Aorta (tissue), 5 donors: Measurements from ENCODE around the gene DNAJA4. TPM values are rescaled to one million over a fixed set of nuclear protein-coding genes. Genes with fewer than 3 reads are reported as not detected.

Source experiments
- ATAC-seq: fragments of 200-7000 bp; cut with Tn5 transposase; one replicate; pipeline ENCODE4 v1.9.1; 2022; ENCODE audit warnings: moderate library complexity; ENCODE audit not compliant: low FRiP score
- DNase-seq, 2 donors: peaks; one replicate each; pipeline ENCODE4 v3.0.0-alpha.2; 2020
- H3K27ac ChIP-seq, 2 donors: one replicate each; pipeline ENCODE4 v1.5.1; 2013; ENCODE audit warnings: low read length in 2 of 2, mild to moderate bottlenecking in 2 of 2, moderate library complexity in 2 of 2, control low read depth in 1 of 2, inconsistent platforms in 1 of 2, low read depth in 1 of 2
- H3K27me3 ChIP-seq, 2 donors: one replicate each; pipeline ENCODE4 v1.6.1; 2013; ENCODE audit warnings: control low read depth in 1 of 2, low read length in 1 of 2, mild to moderate bottlenecking in 1 of 2, moderate library complexity in 1 of 2; ENCODE audit not compliant: insufficient read depth in 2 of 2, control insufficient read depth in 1 of 2
- H3K36me3 ChIP-seq, 2 donors: one replicate each; pipeline ENCODE4 v1.6.1; 2013; ENCODE audit warnings: control low read depth in 1 of 2, low read length in 1 of 2, mild to moderate bottlenecking in 1 of 2; ENCODE audit not compliant: insufficient read depth in 2 of 2, control insufficient read depth in 1 of 2
- H3K4me1 ChIP-seq, 2 donors: one replicate each; pipeline ENCODE4 v1.6.1; 2013; ENCODE audit warnings: low read length in 2 of 2, control low read depth in 1 of 2, mild to moderate bottlenecking in 1 of 2, moderate library complexity in 1 of 2; ENCODE audit not compliant: insufficient read depth in 2 of 2, control insufficient read depth in 1 of 2
- H3K4me3 ChIP-seq, 2 donors: one replicate each; pipeline ENCODE4 v1.5.1; 2013; ENCODE audit warnings: low read length in 2 of 2, control low read depth in 1 of 2, mild to moderate bottlenecking in 1 of 2
- H3K9me3 ChIP-seq: one replicate; pipeline ENCODE4 v1.6.1; 2013; ENCODE audit warnings: mild to moderate bottlenecking, low read length; ENCODE audit not compliant: control insufficient read depth
- WGBS, 2 donors: extraction: QIAGEN DNeasy Blood & Tissue Kit; methylation state at CpG; one replicate each; pipeline ENCODE4 v1.1.7; 2013; 5-methylcytosine and 5-hydroxymethylcytosine counted together
- intact Hi-C, 2 donors: fragments of 100-400 bp; cut with DNase I; formaldehyde crosslinking; loops; one replicate each; pipeline versions ENCODE4 v1.14.2 to v1.15.0; 2022
- long read RNA-seq, 2 donors: library from polyadenylated mRNA; unstranded; transcript quantifications; one replicate each; pipeline ENCODE4 v2.0.0, GENCODE V29; 2020 to 2021
- polyA plus RNA-seq, 2 donors: library from polyadenylated mRNA; stranded (reverse); fragments of 200-250 nt; gene quantifications; one replicate each; pipeline ENCODE4 v1.2.3, GENCODE V29; 2013
- total RNA-seq, 2 donors: library from RNA; stranded (reverse); fragmentation: NEBNext Ultra II Directional; extraction: Animal tissue kit (Norgen Biotek cat#: 25700); gene quantifications; one replicate each; pipeline ENCODE4 v1.2.1, GENCODE V29; 2021
- donor health status: healthy with polysubstance abuse.
- donor health status: Bipolar disorder and iron deficiency.
- donor health status: DM: no; HTN: no; CAD: no.
- donor health status: DM: no; HTN: no; CAD: no.
- donor health status: DM: yes; HTN: yes; CAD: no.

DNAJA4 gene
- 10 to 100 TPM; 20.2 to 53.0 TPM for total RNA-seq
- 10 to 100 TPM; 12.0 to 17.0 TPM for polyA plus RNA-seq
- long read RNA-seq, donor 1, partial matches to known transcripts, result 7 of 21 reads
- long read RNA-seq, donor 1, other reads (novel, unspliced or antisense), result 6 of 21 reads
- long read RNA-seq, donor 2, partial matches to known transcripts, result 1 of 2 reads
- long read RNA-seq, donor 2, other reads (novel, unspliced or antisense), result 0 of 2 reads

DNA sequence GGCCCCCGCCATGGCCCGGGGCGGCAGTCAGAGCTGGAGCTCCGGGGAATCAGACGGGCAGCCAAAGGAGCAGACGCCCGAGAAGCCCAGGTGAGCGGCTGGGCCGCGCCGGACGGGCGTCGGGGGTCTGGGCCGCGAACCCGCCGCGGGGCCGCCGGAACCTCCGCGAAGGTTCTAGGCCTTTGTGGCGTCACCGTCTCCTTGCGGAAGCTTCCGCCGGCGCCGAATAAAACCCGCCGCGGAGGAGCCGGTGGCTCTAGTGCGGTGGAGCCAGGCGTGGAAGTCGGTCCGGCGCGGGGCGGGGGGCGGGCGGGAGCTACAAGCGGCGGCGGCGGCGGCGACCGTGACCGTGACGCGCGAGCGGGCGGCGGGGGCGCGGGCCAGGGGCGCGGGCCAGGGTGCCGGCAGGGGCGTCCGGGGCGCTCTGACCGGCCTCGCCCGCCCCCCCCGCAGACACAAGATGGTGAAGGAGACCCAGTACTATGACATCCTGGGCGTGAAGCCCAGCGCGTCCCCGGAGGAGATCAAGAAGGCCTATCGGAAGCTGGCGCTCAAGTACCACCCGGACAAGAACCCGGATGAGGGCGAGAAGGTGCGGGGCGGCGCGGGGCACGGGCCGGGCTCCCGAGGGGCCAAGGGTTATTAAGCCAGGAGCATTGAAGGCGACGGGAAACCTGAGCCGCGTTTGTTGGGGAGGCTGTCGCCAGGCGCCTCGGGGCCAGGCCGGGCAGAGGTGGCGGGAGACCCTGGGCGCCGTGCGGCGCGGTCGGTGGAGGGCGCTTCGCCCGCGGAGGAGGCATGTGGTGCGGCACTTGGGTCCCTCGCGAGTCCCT lies at the start of gene DNAJA4:
Gene DNAJA4 (plus strand): TSS at position 259 of the 833 bp plus-strand sequence. CDS start 202 bp downstream, at position 461.
- H3K9me3 ChIP-seq, result no peaks in the 10 kb centered on the region
- H3K4me1 ChIP-seq, result no peaks in the 10 kb centered on the region
- H3K4me3 ChIP-seq, result peak within 1 kb of the TSS; percentile 39 to 45
- peak; percentile 59 for ATAC-seq
- DNase-seq, result peak; percentile 71 to 88
- WGBS, 2 donors, result 5 to 6% methylated on average over 73 to 107 of the region's 107 CpGs
- intact Hi-C loops, result loop anchor here in 1 of 2 donors (10.0 kb wide), 1 partner anchor 170 kb away; the partner anchor contains the start of gene IREB2
- no peaks in the 10 kb centered on the region for H3K27me3 ChIP-seq
- H3K27ac ChIP-seq, result peak within 1 kb of the TSS; percentile 64 to 69
- H3K36me3 ChIP-seq, result no peaks in the 10 kb centered on the region

DNA sequence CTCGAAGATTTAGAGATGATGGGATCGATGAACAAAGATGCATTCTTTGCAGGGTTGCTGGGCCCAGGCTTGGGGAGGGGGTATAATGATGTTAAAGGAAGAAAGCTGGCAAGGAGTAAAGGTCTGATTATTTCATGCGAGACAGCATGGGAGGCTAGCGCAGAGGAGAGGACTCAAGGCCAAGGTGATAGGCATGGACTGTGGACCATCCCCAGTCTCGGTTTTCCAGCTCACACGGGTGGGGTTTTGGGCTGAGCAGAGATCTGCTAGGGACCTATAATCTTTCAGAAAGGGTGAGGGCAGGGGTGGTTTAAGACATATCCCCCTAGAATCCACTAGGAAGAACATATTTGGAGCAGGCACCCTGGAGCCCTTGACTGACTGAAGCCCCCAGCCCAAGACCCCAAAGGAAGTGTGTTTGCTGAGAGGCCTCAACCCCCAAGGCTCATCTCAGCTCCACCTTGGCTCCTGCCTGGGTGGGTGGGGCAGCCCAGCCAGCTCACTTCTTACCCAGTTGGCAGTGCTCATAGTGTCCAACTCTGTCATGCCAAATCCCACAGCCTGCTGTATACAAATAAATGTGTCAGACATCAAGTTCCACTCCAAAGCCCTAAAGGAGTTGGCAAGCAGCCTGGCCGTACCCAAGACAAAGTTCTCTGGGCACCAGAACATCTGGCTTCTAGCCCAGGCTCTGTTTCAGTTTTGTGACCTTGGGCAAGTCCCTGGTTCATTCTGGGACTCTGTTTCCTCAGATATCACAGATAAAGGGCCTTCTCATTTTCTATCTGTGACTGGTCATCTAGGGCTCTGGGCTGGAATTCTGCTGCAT lies 47.9 kb upstream of the DNAJA4 start:
- 78 to 84% methylated on average over 7 of the region's 7 CpGs for WGBS, 2 donors
- Histone ChIP-seq H3K4me1 (no peaks in the 10 kb centered on the region), H3K4me3 (no peak overlapping the region), H3K36me3 (no peaks in the 10 kb centered on the region), H3K27me3 (no peaks in the 10 kb centered on the region), H3K9me3 (no peaks in the 10 kb centered on the region), H3K27ac (no peak overlapping the region)
- DNase-seq (no peak), ATAC-seq (peak; percentile 50)
- intact Hi-C loops, result no loop called here

DNA sequence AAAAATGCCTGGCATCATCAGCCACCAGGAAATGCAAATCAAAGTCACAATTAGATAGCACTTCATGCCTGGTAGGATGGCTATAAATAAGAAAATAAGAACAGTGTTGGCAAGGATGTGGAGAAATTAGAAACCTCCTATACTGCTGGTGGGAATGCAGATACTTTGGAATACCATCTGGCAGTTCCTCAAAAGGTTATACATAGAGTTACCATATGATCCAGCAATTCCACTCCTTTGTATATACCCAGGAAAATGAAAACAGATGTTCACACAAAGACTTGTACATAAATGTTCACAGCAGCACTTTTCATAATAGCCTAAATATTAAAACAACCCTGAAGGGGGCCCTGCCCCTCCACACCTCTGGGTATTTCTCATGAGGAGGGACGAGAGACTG lies 43.6 kb upstream of the DNAJA4 start:
- intact Hi-C loops, result no loop called here
- DNase-seq (no peak), ATAC-seq (no peak)
- H3K27ac ChIP-seq, result no peak overlapping the region
- no peaks in the 10 kb centered on the region for H3K27me3 ChIP-seq
- H3K4me1 ChIP-seq, result no peaks in the 10 kb centered on the region
- H3K36me3 ChIP-seq, result no peaks in the 10 kb centered on the region
- no peaks in the 10 kb centered on the region for H3K9me3 ChIP-seq
- H3K4me3 ChIP-seq, result no peak overlapping the region
- 79 to 80% methylated on average over 1 of the region's 1 CpG for WGBS, 2 donors

GRCh38 chr15:78222745-78223395 lies 41.5 kb upstream of the DNAJA4 start:
- no peaks in the 10 kb centered on the region for H3K4me1 ChIP-seq
- intact Hi-C loops, result no loop called here
- no peak for ATAC-seq
- no peaks in the 10 kb centered on the region for H3K9me3 ChIP-seq
- no peaks in the 10 kb centered on the region for H3K27me3 ChIP-seq
- 90 to 94% methylated on average over 5 of the region's 5 CpGs for whole genome bisulfite sequencing, 2 donors
- no peak for DNase-seq
- no peaks in the 10 kb centered on the region for H3K36me3 ChIP-seq
- no peak overlapping the region for H3K27ac ChIP-seq
- no peak overlapping the region for H3K4me3 ChIP-seq

- ATAC-seq, result no peak
- H3K36me3 ChIP-seq, result no peaks in the 10 kb centered on the region
- H3K4me3 ChIP-seq, result no peak overlapping the region
- no peaks in the 10 kb centered on the region for H3K9me3 ChIP-seq
- intact Hi-C loops, result no loop called here
- H3K27me3 ChIP-seq, result no peaks in the 10 kb centered on the region
- no peak overlapping the region for H3K27ac ChIP-seq
- 55 to 56% methylated on average over 4 of the region's 4 CpGs for WGBS, 2 donors
- no peak for DNase-seq
- no peaks in the 10 kb centered on the region for H3K4me1 ChIP-seq
Observed at GRCh38 chr15:78223396-78224022, 40.9 kb upstream of the DNAJA4 start.

DNA sequence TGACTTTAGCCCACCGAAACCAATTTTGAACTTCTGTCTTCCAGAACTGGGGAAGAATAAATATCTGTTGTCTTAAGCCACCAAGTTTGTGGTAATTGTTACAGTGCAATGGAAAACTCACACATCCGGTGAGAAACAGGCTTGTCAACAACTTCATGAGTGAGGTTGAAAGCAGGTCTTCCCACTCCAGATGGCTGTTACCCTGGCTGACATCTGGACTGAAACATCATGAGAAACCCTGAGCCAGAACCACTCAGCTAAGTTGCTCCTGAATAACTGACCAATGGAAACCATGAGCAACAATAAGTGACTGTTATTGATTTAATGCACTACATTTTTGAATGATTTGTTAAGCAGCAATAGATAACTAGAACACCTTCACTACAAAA lies 40.3 kb upstream of the DNAJA4 start:
- ATAC-seq, result no peak
- Histone ChIP-seq H3K27me3 (no peaks in the 10 kb centered on the region), H3K27ac (no peak overlapping the region), H3K36me3 (no peaks in the 10 kb centered on the region), H3K4me1 (no peaks in the 10 kb centered on the region), H3K4me3 (no peak overlapping the region), H3K9me3 (no peaks in the 10 kb centered on the region)
- WGBS, 2 donors, result 84% methylated on average over 2 of the region's 2 CpGs
- no peak for DNase-seq
- intact Hi-C loops, result no loop called here

- peak in 1 of 2 donors; percentile 3 for DNase-seq
- H3K27me3 ChIP-seq, result no peaks in the 10 kb centered on the region
- ATAC-seq, result no peak
- no peaks in the 10 kb centered on the region for H3K36me3 ChIP-seq
- H3K4me3 ChIP-seq, result no peak overlapping the region
- WGBS, 2 donors, result 95 to 97% methylated on average over 3 of the region's 3 CpGs
- H3K27ac ChIP-seq, result no peak overlapping the region
- H3K9me3 ChIP-seq, result no peaks in the 10 kb centered on the region
- H3K4me1 ChIP-seq, result no peaks in the 10 kb centered on the region
- intact Hi-C loops, result no loop called here
Observed at GRCh38 chr15:78225783-78226541, 38.4 kb upstream of the DNAJA4 start.
